Measurements from ENCODE around the gene CTIF. TPM values are rescaled to one million over a fixed set of nuclear protein-coding genes. Genes with fewer than 3 reads are reported as not detected.
A peak's percentile ranks its signal among the peaks of the same experiment; 100 is the strongest.

Gene CTIF
- total RNA-seq, 1 donor from 2014 or later: 15.0 TPM

DNA sequence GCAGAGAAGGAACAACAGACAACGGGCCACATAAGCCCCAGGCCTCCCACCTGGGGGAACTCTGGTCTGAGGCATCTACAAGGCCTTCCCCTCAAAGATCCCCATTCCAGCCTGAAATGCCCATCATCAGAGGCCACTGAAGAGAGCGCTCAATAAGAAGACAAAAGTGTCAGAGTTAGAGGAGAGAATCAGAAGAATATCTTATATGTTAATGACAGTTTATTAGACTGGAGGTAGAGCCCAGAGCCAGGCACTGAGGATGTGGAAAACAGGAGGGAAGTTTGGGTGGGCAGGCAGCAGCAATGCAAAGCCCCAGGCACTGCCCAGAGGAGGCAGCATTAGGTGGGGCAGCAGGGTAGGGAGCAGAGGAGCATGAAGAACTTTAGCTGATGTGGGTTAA is 2.9 kb upstream of the CTIF start:
- no peak for FAIRE-seq
- DNase-seq (ENCODE audit: low read depth): no peak
- no peaks in the 10 kb centered on the region for H3K36me3 ChIP-seq (ENCODE audit: control insufficient read depth, insufficient read depth, low read length)

GRCh38 chr18:48536516-48536915 is 2.3 kb upstream of the CTIF start:
- no peak for FAIRE-seq
- Histone ChIP-seq H3K36me3 (ENCODE audit: control insufficient read depth, insufficient read depth, low read length) (no peaks in the 10 kb centered on the region), H3K4me3 (ENCODE audit: low read depth, low read length) (no peak overlapping the region), H3K27me3 (ENCODE audit: control insufficient read depth, insufficient read depth, low read length) (no peaks in the 10 kb centered on the region)
- DNase-seq (ENCODE audit: low read depth): no peak
- no peak for TF ChIP-seq CTCF (IDR thresholded peaks at IDR 0.05; ENCODE audit: insufficient read depth, low read length, severe bottlenecking)

More for the DNA sequence above, 2.9 kb upstream of the CTIF start:
- no peak overlapping the region for H3K4me3 ChIP-seq (ENCODE audit: low read depth, low read length)
- H3K27me3 ChIP-seq (ENCODE audit: control insufficient read depth, insufficient read depth, low read length): no peaks in the 10 kb centered on the region
- TF ChIP-seq CTCF (IDR thresholded peaks at IDR 0.05; ENCODE audit: insufficient read depth, low read length, severe bottlenecking): no peak

- peak overlapping the region; percentile 93 for H3K4me3 ChIP-seq (ENCODE audit: low read depth, low read length)
- DNase-seq (ENCODE audit: low read depth) (peak; percentile 44), FAIRE-seq (no peak)
- no peaks in the 10 kb centered on the region for H3K27me3 ChIP-seq (ENCODE audit: control insufficient read depth, insufficient read depth, low read length)
- no peaks in the 10 kb centered on the region for H3K36me3 ChIP-seq (ENCODE audit: control insufficient read depth, insufficient read depth, low read length)
- TF ChIP-seq CTCF (IDR thresholded peaks at IDR 0.05; ENCODE audit: insufficient read depth, low read length, severe bottlenecking): no peak
Measured at GRCh38 chr18:48539406-48540250, 797 bp downstream of the CTIF start.

- no peak for FAIRE-seq
- peak; percentile 36 for DNase-seq (ENCODE audit: low read depth)
- Histone ChIP-seq H3K4me3 (ENCODE audit: low read depth, low read length) (peak overlapping the region; percentile 93), H3K27me3 (ENCODE audit: control insufficient read depth, insufficient read depth, low read length) (no peaks in the 10 kb centered on the region), H3K36me3 (ENCODE audit: control insufficient read depth, insufficient read depth, low read length) (no peaks in the 10 kb centered on the region)
- peak; percentile 19 for TF ChIP-seq CTCF (IDR thresholded peaks at IDR 0.05; ENCODE audit: insufficient read depth, low read length, severe bottlenecking)
Measured at GRCh38 chr18:48540251-48541025, 1.6 kb downstream of the CTIF start.

DNA sequence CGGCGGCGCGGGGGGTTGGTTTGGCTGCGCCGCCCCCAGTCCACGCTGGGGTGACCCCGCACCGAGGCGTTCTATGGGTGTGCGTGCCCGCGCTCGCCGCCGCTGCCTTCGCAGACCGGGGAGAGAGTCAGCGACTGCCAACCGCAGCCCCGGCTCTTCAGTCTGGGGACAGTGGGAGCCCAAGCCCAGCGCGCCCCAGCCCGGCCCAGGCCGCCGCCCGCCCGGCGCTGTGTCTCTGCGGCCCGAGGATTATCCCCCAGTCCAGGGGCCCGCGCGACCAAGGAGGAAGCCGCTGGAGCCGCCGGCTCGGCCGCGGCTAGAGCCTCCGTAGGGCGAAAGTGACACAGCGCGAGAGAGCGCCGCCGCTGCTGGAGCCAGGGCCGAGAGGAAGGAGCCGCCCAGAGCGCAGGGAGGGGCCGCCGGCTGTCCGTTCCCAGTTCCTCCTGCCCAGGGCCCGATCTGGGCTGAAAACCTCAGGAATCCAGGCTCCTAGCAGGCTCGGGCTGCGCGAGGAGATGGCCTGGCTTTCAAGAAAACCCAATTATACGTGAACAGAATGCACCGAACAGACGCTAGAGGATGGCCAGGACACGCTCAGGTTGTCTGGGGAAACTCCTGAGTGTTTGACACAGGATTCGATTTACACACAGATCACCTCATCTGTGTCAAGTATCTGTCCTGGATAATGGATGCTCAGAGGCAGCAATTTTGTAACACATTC is 2.4 kb downstream of the CTIF start:
- no peaks in the 10 kb centered on the region for H3K36me3 ChIP-seq (ENCODE audit: control insufficient read depth, insufficient read depth, low read length)
- DNase-seq (ENCODE audit: low read depth): peak; percentile 39
- no peak for FAIRE-seq

More for the DNA sequence above, 2.4 kb downstream of the CTIF start:
- no peaks in the 10 kb centered on the region for H3K27me3 ChIP-seq (ENCODE audit: control insufficient read depth, insufficient read depth, low read length)
- peak overlapping the region; percentile 93 for H3K4me3 ChIP-seq (ENCODE audit: low read depth, low read length)
- no peak for TF ChIP-seq CTCF (IDR thresholded peaks at IDR 0.05; ENCODE audit: insufficient read depth, low read length, severe bottlenecking)
